ENCODE data around the gene AFAP1L2.

- TF ChIP-seq TCF4 (CRISPR knock-in tag; IDR thresholded peaks at IDR 0.05; ENCODE audit: borderline replicate concordance), result no peak
- TF ChIP-seq ZNF565 (CRISPR knock-in tag; conservative IDR thresholded peaks at IDR 0.05; ENCODE audit: low read depth), result no peak
- TF ChIP-seq OSR1 (CRISPR knock-in tag; IDR thresholded peaks at IDR 0.05), result no peak
- TF ChIP-seq PATZ1 (CRISPR knock-in tag; IDR thresholded peaks at IDR 0.05; ENCODE audit: borderline replicate concordance), result no peak
- TF ChIP-seq ZFP30 (CRISPR knock-in tag; IDR thresholded peaks at IDR 0.05), result no peak
- no peak for TF ChIP-seq ESRRG (CRISPR knock-in tag; IDR thresholded peaks at IDR 0.05)
- TF ChIP-seq TOX (CRISPR knock-in tag; IDR thresholded peaks at IDR 0.05; ENCODE audit: borderline replicate concordance), result no peak
- no peak for TF ChIP-seq ARNTL (CRISPR knock-in tag; IDR thresholded peaks at IDR 0.05; ENCODE audit: borderline replicate concordance, low read depth)
- no peak for TF ChIP-seq PPARA (CRISPR knock-in tag; IDR thresholded peaks at IDR 0.05; ENCODE audit: borderline replicate concordance)
- no peak for TF ChIP-seq RARB (CRISPR knock-in tag; IDR thresholded peaks at IDR 0.05)
- TF ChIP-seq POU6F1 (CRISPR knock-in tag; IDR thresholded peaks at IDR 0.05; ENCODE audit: borderline replicate concordance, low read depth), result no peak
- no peak for TF ChIP-seq ZFP3 (CRISPR knock-in tag; IDR thresholded peaks at IDR 0.05)
- TF ChIP-seq TSHZ2 (CRISPR knock-in tag; IDR thresholded peaks at IDR 0.05), result no peak
- no peak for TF ChIP-seq BACH2 (CRISPR knock-in tag; IDR thresholded peaks at IDR 0.05; ENCODE audit: borderline replicate concordance)
Observed at GRCh38 chr10:114281461-114281860, 122.8 kb downstream of the AFAP1L2 start.
